MM.1S (cell line): ENCODE measurements around the gene RERGL.
"Not testable (repeated sequence)": the region's sequence is repeated elsewhere in the genome, so short reads cannot be mapped to it uniquely, and the experiment has no call there.

Experiments used
- EZH2 ChIP-seq: fragments of 300-600 bp; sonication (generic); optimal IDR thresholded peaks from 2 replicates; pipeline ENCODE3; 2017; ENCODE audit warnings: low read depth, mild to moderate bottlenecking, antibody characterized with exemption, low read length, mixed read lengths
- TF ChIP-seq, protein P1 (sequence below): fragments of 300-600 bp; sonication (generic); IDR thresholded peaks from 2 replicates; pipeline ENCODE4 v1.5.1; 2016; ENCODE audit warnings: antibody characterized with exemption, low read length, mixed read lengths

DNA sequence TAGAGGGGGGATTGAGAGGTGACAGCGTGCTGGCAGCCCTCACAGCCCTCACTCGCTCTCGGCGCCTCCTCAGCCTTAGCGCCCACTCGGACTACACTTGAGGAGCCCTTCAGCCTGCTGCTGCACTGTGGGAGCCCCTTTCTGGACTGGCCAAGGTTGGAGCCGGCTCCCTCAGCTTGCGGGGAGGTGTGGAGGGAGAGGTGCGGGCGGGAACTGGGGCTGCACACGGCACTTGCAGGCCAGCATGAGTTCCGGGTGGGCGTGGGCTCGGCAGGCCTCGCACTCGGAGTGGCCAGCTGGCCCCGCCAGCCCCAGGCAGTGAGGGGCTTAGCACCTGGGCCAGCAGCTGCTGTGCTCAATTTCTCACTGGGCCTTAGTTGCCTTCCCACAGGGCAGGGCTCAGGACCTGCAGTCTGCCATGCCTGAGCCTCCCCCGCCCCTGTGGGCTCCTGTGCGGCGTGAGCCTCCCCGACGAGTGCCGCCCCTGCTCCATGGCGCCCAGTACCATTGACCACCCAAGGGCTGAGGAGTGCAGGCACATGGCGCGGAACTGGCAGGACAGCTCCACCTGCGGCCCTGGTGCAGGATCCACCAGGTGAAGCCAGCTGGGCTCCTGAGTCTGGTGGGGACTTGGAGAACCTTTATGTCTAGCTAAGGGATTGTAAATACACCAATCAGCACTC lies 49.8 kb downstream of the RERGL start:
- TF ChIP-seq, protein P1, sequence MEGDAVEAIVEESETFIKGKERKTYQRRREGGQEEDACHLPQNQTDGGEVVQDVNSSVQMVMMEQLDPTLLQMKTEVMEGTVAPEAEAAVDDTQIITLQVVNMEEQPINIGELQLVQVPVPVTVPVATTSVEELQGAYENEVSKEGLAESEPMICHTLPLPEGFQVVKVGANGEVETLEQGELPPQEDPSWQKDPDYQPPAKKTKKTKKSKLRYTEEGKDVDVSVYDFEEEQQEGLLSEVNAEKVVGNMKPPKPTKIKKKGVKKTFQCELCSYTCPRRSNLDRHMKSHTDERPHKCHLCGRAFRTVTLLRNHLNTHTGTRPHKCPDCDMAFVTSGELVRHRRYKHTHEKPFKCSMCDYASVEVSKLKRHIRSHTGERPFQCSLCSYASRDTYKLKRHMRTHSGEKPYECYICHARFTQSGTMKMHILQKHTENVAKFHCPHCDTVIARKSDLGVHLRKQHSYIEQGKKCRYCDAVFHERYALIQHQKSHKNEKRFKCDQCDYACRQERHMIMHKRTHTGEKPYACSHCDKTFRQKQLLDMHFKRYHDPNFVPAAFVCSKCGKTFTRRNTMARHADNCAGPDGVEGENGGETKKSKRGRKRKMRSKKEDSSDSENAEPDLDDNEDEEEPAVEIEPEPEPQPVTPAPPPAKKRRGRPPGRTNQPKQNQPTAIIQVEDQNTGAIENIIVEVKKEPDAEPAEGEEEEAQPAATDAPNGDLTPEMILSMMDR, result not testable (repeated sequence)
- TF ChIP-seq EZH2, result not testable (repeated sequence)
